ENCODE data around the gene CASP12. TPM values are rescaled to one million over a fixed set of nuclear protein-coding genes. Genes with fewer than 3 reads are reported as not detected.
A peak's percentile ranks its signal among the peaks of the same experiment; 100 is the strongest.

Gene CASP12
- total and polyA plus RNA-seq, 2 of the 4 experiments (the other 2 are of a cell fraction), result 0.07 TPM; not detected in 1

DNA sequence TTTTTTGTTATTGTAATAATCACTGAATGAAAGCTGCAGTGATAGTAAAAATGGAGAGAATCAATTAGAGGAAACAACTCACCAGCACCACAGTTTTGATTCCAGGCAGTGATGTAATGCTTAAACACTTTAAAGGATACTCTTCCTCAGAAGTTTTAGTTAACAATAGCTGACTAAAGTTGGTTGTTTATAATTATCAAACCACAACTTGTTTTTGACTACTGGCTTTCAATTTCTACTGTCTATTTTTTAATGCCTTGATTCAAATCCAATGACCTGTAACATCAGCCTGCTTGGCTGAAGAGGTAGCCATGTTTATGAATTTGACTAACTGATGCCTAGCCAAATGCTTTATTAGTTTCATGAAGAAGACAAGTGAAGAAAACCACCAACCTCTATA is 18.2 kb upstream of the CASP12 start:
- Histone ChIP-seq H3K4me3 (ENCODE audit: insufficient read depth, low read depth, low read length) (no peak overlapping the region), H3K36me3 (ENCODE audit: control insufficient read depth, insufficient read depth, low read length) (no peaks in the 10 kb centered on the region), H2AFZ (replicated peaks; ENCODE audit: low read length, poor library complexity) (no peak overlapping the region), H3K4me1 (ENCODE audit: control insufficient read depth, insufficient read depth, low read length) (peaks cover 5% of the 10 kb centered on the region), H3K9me3 (ENCODE audit: control insufficient read depth, insufficient read depth, low read length) (no peaks in the 10 kb centered on the region), H3K27ac (ENCODE audit: insufficient read depth, low read length) (no peak overlapping the region), H3K27me3 (ENCODE audit: control insufficient read depth, insufficient read depth, low read length) (no peaks in the 10 kb centered on the region), H3K18ac (ENCODE audit: low read depth, low read length) (no peak overlapping the region; the same call in 1 of the 2 replicates), H2AK5ac (ENCODE audit: low read depth, low read length) (no peak overlapping the region), H3K4ac (ENCODE audit: low read depth, low read length) (no peak overlapping the region), H3K56ac (ENCODE audit: extremely low read depth, insufficient read depth, low read length) (no peak overlapping the region), H2AK9ac (replicated peaks; ENCODE audit: low read depth, low read length, poor library complexity) (no peak overlapping the region), H2BK15ac (ENCODE audit: low read depth, low read length) (no peak overlapping the region), H3K14ac (replicated peaks; ENCODE audit: low read depth, low read length) (no peak overlapping the region), H2BK5ac (ENCODE audit: low read depth, low read length, poor library complexity, severe bottlenecking) (no peak overlapping the region), H4K20me1 (ENCODE audit: insufficient read depth, low read length) (no peaks in the 10 kb centered on the region), H4K91ac (ENCODE audit: insufficient read depth, low read depth, low read length) (no peak overlapping the region), H2BK20ac (ENCODE audit: low read depth, low read length) (no peak overlapping the region), H2BK120ac (ENCODE audit: low read depth, low read length) (no peak overlapping the region), H3K4me2 (ENCODE audit: low read depth, low read length) (peak overlapping the region; percentile 19; the same call in 1 of the 2 replicates), H3K23ac (ENCODE audit: low read depth, low read length) (no peak overlapping the region), H4K5ac (ENCODE audit: low read depth, low read length) (no peak overlapping the region), H3K79me1 (ENCODE audit: low read depth in 1 of 2, low read length in 2 of 2) (no peaks in the 10 kb centered on the region), H4K8ac (ENCODE audit: low read depth in 2 of 2, low read length in 2 of 2) (no peak overlapping the region), H3K9ac (ENCODE audit: low read depth, low read length) (no peak overlapping the region), H3K9me1 (ENCODE audit: insufficient read depth, low read length) (peaks cover 3% of the 10 kb centered on the region; the same call in 1 of the 2 replicates)
- CTCF ChIA-PET, result interaction anchor here (0.6 kb wide), 2 partner anchors 77 to 81 kb away, joined by 3 to 4 read pairs; no protein-coding TSS in a partner anchor
- no TSS peak for BruUV-seq (replicated peaks)
- no peak for TF ChIP-seq POLR2A (IDR thresholded peaks at IDR 0.05; ENCODE audit: low read depth, low read length)
- TF ChIP-seq MAFK (IDR thresholded peaks at IDR 0.05; ENCODE audit: low read depth, low read length), result no peak
- TF ChIP-seq MAZ (IDR thresholded peaks at IDR 0.05; ENCODE audit: borderline replicate concordance, low read depth, low read length), result no peak
- TF ChIP-seq CEBPB (IDR thresholded peaks at IDR 0.05; ENCODE audit: low read depth, low read length), result no peak
- no peak for TF ChIP-seq RFX5 (IDR thresholded peaks at IDR 0.05; ENCODE audit: low read depth, low read length)
- TF ChIP-seq, protein P1, sequence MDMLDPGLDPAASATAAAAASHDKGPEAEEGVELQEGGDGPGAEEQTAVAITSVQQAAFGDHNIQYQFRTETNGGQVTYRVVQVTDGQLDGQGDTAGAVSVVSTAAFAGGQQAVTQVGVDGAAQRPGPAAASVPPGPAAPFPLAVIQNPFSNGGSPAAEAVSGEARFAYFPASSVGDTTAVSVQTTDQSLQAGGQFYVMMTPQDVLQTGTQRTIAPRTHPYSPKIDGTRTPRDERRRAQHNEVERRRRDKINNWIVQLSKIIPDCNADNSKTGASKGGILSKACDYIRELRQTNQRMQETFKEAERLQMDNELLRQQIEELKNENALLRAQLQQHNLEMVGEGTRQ (IDR thresholded peaks at IDR 0.05; ENCODE audit: low read depth, low read length), result no peak
- no peak for TF ChIP-seq NFE2L2 (IDR thresholded peaks at IDR 0.05; ENCODE audit: low read depth, low read length)
- peak; percentile 32; the same call in 1 of the 2 replicates for ATAC-seq (ENCODE audit: low read depth)
- dilution Hi-C loops (cut with HindIII; ENCODE audit: low sequenced_read_pairs, unreplicated experiment), result no loop called here
- DNase-seq, result peak; percentile 56
- intact Hi-C loops (cut with micrococcal nuclease), result no loop called here
- POLR2A ChIA-PET (ENCODE audit: unreplicated experiment), result no interaction called here
- in situ Hi-C loops (cut with MboI; ENCODE audit: low sequenced_read_pairs), result no loop called here
